ENCODE results near the gene KDM8.

KDM8 gene

GRCh38 chr16:27214084-27214961, 11.0 kb downstream of the KDM8 start:
- Mint-ChIP-seq H3K4me1 (ENCODE audit: low read depth) (no peaks in the 10 kb centered on the region), H3K4me3 (no peak overlapping the region), H3K27me3 (no peaks in the 10 kb centered on the region), H3K36me3 (ENCODE audit: low read depth) (peaks cover 93% of the 10 kb centered on the region), H3K9me3 (no peaks in the 10 kb centered on the region), H3K27ac (no peak overlapping the region)
- intact Hi-C loops (cut with micrococcal nuclease), result no loop called here

GRCh38 chr16:27215660-27216059, 12.3 kb downstream of the KDM8 start:
- no peaks in the 10 kb centered on the region for H3K27me3 Mint-ChIP-seq
- H3K36me3 Mint-ChIP-seq (ENCODE audit: low read depth), result peaks cover 93% of the 10 kb centered on the region
- H3K4me1 Mint-ChIP-seq (ENCODE audit: low read depth), result no peaks in the 10 kb centered on the region
- no peak overlapping the region for H3K4me3 Mint-ChIP-seq
- no peak overlapping the region for H3K27ac Mint-ChIP-seq
- no peaks in the 10 kb centered on the region for H3K9me3 Mint-ChIP-seq
- intact Hi-C loops (cut with micrococcal nuclease), result no loop called here

GRCh38 chr16:27216297-27216885, 13.1 kb downstream of the KDM8 start:
- intact Hi-C loops (cut with micrococcal nuclease), result no loop called here
- H3K36me3 Mint-ChIP-seq (ENCODE audit: low read depth), result peaks cover 92% of the 10 kb centered on the region
- no peaks in the 10 kb centered on the region for H3K27me3 Mint-ChIP-seq
- H3K4me3 Mint-ChIP-seq, result no peak overlapping the region
- no peak overlapping the region for H3K27ac Mint-ChIP-seq
- no peaks in the 10 kb centered on the region for H3K9me3 Mint-ChIP-seq
- no peaks in the 10 kb centered on the region for H3K4me1 Mint-ChIP-seq (ENCODE audit: low read depth)

- Mint-ChIP-seq H3K4me1 (ENCODE audit: low read depth) (no peaks in the 10 kb centered on the region), H3K36me3 (ENCODE audit: low read depth) (peaks cover 88% of the 10 kb centered on the region), H3K27me3 (no peaks in the 10 kb centered on the region), H3K27ac (no peak overlapping the region), H3K4me3 (no peak overlapping the region), H3K9me3 (no peaks in the 10 kb centered on the region)
- intact Hi-C loops (cut with micrococcal nuclease), result no loop called here
Measured at GRCh38 chr16:27217256-27217655, 13.9 kb downstream of the KDM8 start.

- no peak overlapping the region for H3K4me3 Mint-ChIP-seq
- H3K9me3 Mint-ChIP-seq, result no peaks in the 10 kb centered on the region
- H3K27ac Mint-ChIP-seq, result no peak overlapping the region
- H3K4me1 Mint-ChIP-seq (ENCODE audit: low read depth), result no peaks in the 10 kb centered on the region
- intact Hi-C loops (cut with micrococcal nuclease), result no loop called here
- peaks cover 83% of the 10 kb centered on the region for H3K36me3 Mint-ChIP-seq (ENCODE audit: low read depth)
- no peaks in the 10 kb centered on the region for H3K27me3 Mint-ChIP-seq
Measured at GRCh38 chr16:27218756-27219155, 15.4 kb downstream of the KDM8 start.

GRCh38 chr16:27219161-27219560, 15.8 kb downstream of the KDM8 start:
- no peak overlapping the region for H3K27ac Mint-ChIP-seq
- no peak overlapping the region for H3K4me3 Mint-ChIP-seq
- H3K27me3 Mint-ChIP-seq, result no peaks in the 10 kb centered on the region

GRCh38 chr16:27220120-27220519, 16.8 kb downstream of the KDM8 start:
- H3K36me3 Mint-ChIP-seq (ENCODE audit: low read depth), result peaks cover 83% of the 10 kb centered on the region
- H3K27ac Mint-ChIP-seq, result no peak overlapping the region
- no peaks in the 10 kb centered on the region for H3K27me3 Mint-ChIP-seq
- H3K4me3 Mint-ChIP-seq, result no peak overlapping the region
- intact Hi-C loops (cut with micrococcal nuclease), result loop anchor here (10.0 kb wide), 1 partner anchor 45 kb away; no protein-coding TSS in a partner anchor
- no peaks in the 10 kb centered on the region for H3K9me3 Mint-ChIP-seq
- no peaks in the 10 kb centered on the region for H3K4me1 Mint-ChIP-seq (ENCODE audit: low read depth)

More at GRCh38 chr16:27219161-27219560, 15.8 kb downstream of the KDM8 start:
- Mint-ChIP-seq H3K36me3 (ENCODE audit: low read depth) (peaks cover 83% of the 10 kb centered on the region), H3K9me3 (no peaks in the 10 kb centered on the region), H3K4me1 (ENCODE audit: low read depth) (no peaks in the 10 kb centered on the region)
- intact Hi-C loops (cut with micrococcal nuclease), result no loop called here

- no peaks in the 10 kb centered on the region for H3K4me1 Mint-ChIP-seq (ENCODE audit: low read depth)
- H3K27ac Mint-ChIP-seq, result no peak overlapping the region
- H3K27me3 Mint-ChIP-seq, result no peaks in the 10 kb centered on the region
- H3K36me3 Mint-ChIP-seq (ENCODE audit: low read depth), result peaks cover 83% of the 10 kb centered on the region
- intact Hi-C loops (cut with micrococcal nuclease), result loop anchor here (10.0 kb wide), 1 partner anchor 46 kb away; no protein-coding TSS in a partner anchor
- H3K4me3 Mint-ChIP-seq, result no peak overlapping the region
- H3K9me3 Mint-ChIP-seq, result no peaks in the 10 kb centered on the region
Measured at GRCh38 chr16:27220527-27220926, 17.2 kb downstream of the KDM8 start.

- peaks cover 83% of the 10 kb centered on the region for H3K36me3 Mint-ChIP-seq (ENCODE audit: low read depth)
- no peaks in the 10 kb centered on the region for H3K9me3 Mint-ChIP-seq
- H3K4me1 Mint-ChIP-seq (ENCODE audit: low read depth), result no peaks in the 10 kb centered on the region
- intact Hi-C loops (cut with micrococcal nuclease), result loop anchor here (10.0 kb wide), 1 partner anchor 46 kb away; no protein-coding TSS in a partner anchor
- H3K4me3 Mint-ChIP-seq, result no peak overlapping the region
- no peaks in the 10 kb centered on the region for H3K27me3 Mint-ChIP-seq
- H3K27ac Mint-ChIP-seq, result no peak overlapping the region
Measured at GRCh38 chr16:27220991-27221390, 17.7 kb downstream of the KDM8 start.

- intact Hi-C loops (cut with micrococcal nuclease), result loop anchor here (10.0 kb wide), 1 partner anchor 47 kb away; no protein-coding TSS in a partner anchor
- Mint-ChIP-seq H3K27ac (no peak overlapping the region), H3K9me3 (no peaks in the 10 kb centered on the region), H3K36me3 (ENCODE audit: low read depth) (peaks cover 83% of the 10 kb centered on the region), H3K4me1 (ENCODE audit: low read depth) (no peaks in the 10 kb centered on the region), H3K4me3 (no peak overlapping the region), H3K27me3 (no peaks in the 10 kb centered on the region)
Measured at GRCh38 chr16:27221576-27222248, 18.4 kb downstream of the KDM8 start.

GRCh38 chr16:27222249-27223225, 19.2 kb downstream of the KDM8 start:
- Mint-ChIP-seq H3K9me3 (no peaks in the 10 kb centered on the region), H3K36me3 (ENCODE audit: low read depth) (peaks cover 82% of the 10 kb centered on the region), H3K27ac (no peak overlapping the region), H3K4me1 (ENCODE audit: low read depth) (no peaks in the 10 kb centered on the region), H3K27me3 (no peaks in the 10 kb centered on the region), H3K4me3 (no peak overlapping the region)
- intact Hi-C loops (cut with micrococcal nuclease), result loop anchor here (10.0 kb wide), 1 partner anchor 48 kb away; no protein-coding TSS in a partner anchor

GRCh38 chr16:27223226-27223610, 19.9 kb downstream of the KDM8 start:
- Mint-ChIP-seq H3K9me3 (no peaks in the 10 kb centered on the region), H3K27me3 (no peaks in the 10 kb centered on the region), H3K27ac (no peak overlapping the region), H3K4me1 (ENCODE audit: low read depth) (peaks cover 5% of the 10 kb centered on the region), H3K36me3 (ENCODE audit: low read depth) (peaks cover 75% of the 10 kb centered on the region), H3K4me3 (no peak overlapping the region)
- intact Hi-C loops (cut with micrococcal nuclease), result loop anchor here (10.0 kb wide), 1 partner anchor 48 kb away; no protein-coding TSS in a partner anchor

GRCh38 chr16:27223701-27224100, 20.4 kb downstream of the KDM8 start:
- peaks cover 72% of the 10 kb centered on the region for H3K36me3 Mint-ChIP-seq (ENCODE audit: low read depth)
- H3K27ac Mint-ChIP-seq, result no peak overlapping the region
- H3K27me3 Mint-ChIP-seq, result no peaks in the 10 kb centered on the region

More at GRCh38 chr16:27223701-27224100, 20.4 kb downstream of the KDM8 start:
- no peak overlapping the region for H3K4me3 Mint-ChIP-seq
- intact Hi-C loops (cut with micrococcal nuclease), result loop anchor here (10.0 kb wide), 1 partner anchor 49 kb away; no protein-coding TSS in a partner anchor
- H3K9me3 Mint-ChIP-seq, result no peaks in the 10 kb centered on the region
- peaks cover 10% of the 10 kb centered on the region for H3K4me1 Mint-ChIP-seq (ENCODE audit: low read depth)
